Liver (tissue), 9 donors: Measurements from ENCODE around the gene HS3ST2. TPM values are rescaled to one million over a fixed set of nuclear protein-coding genes. Genes with fewer than 3 reads are reported as not detected.

Experiments
- DNase-seq: peaks from one replicate; pipeline ENCODE4 v3.0.0-alpha.2; 2017; ENCODE audit warnings: low spot score
- H3K27ac ChIP-seq, 2 donors: one replicate each; pipeline ENCODE4 v1.7.0; 2013; ENCODE audit warnings: inconsistent platforms in 2 of 2, low read length in 2 of 2, control low read depth in 1 of 2, low read depth in 1 of 2, mild to moderate bottlenecking in 1 of 2
- H3K27me3 ChIP-seq, 4 donors: one replicate each; pipeline versions ENCODE4 v1.6.1 to v1.7.0; 2013; ENCODE audit warnings: low read length in 3 of 4, inconsistent platforms in 1 of 4, mild to moderate bottlenecking in 1 of 4, moderate library complexity in 1 of 4; ENCODE audit not compliant: control insufficient read depth in 4 of 4, insufficient read depth in 4 of 4
- H3K36me3 ChIP-seq, 4 donors: one replicate each; pipeline versions ENCODE4 v1.6.1 to v1.7.0; 2013; ENCODE audit warnings: low read length in 3 of 4, mild to moderate bottlenecking in 3 of 4, low read depth in 1 of 4, moderate library complexity in 1 of 4; ENCODE audit not compliant: control insufficient read depth in 4 of 4, insufficient read depth in 3 of 4
- H3K4me1 ChIP-seq, 4 donors: one replicate each; pipeline versions ENCODE4 v1.6.1 to v1.7.0; 2013; ENCODE audit warnings: low read length in 3 of 4, mild to moderate bottlenecking in 3 of 4, moderate library complexity in 1 of 4; ENCODE audit not compliant: control insufficient read depth in 4 of 4, insufficient read depth in 4 of 4
- H3K4me3 ChIP-seq, 3 donors: one replicate each; pipeline versions ENCODE4 v1.6.1 to v1.7.0; 2013; ENCODE audit warnings: low read length in 3 of 3, control low read depth in 1 of 3, low read depth in 1 of 3, mild to moderate bottlenecking in 1 of 3
- H3K9ac ChIP-seq, 2 donors: one replicate each; pipeline ENCODE4 v1.7.0; 2013; ENCODE audit warnings: low read length in 2 of 2, mild to moderate bottlenecking in 2 of 2, moderate library complexity in 2 of 2, control low read depth in 1 of 2, low read depth in 1 of 2
- H3K9me3 ChIP-seq, 4 donors: one replicate each; pipeline versions ENCODE4 v1.6.1 to v1.7.0; 2013; ENCODE audit warnings: low read length in 3 of 4; ENCODE audit not compliant: control insufficient read depth in 4 of 4
- ATF3 ChIP-seq: IDR thresholded peaks from 2 replicates; pipeline ENCODE4 v1.6.1; 2016; ENCODE audit warnings: antibody characterized with exemption
- EGR1 ChIP-seq, 2 donors: IDR thresholded peaks; 2 replicates each; pipeline ENCODE4 v1.6.1; 2016 to 2018; ENCODE audit warnings: antibody characterized with exemption in 2 of 2, low read depth in 2 of 2
- FOXA1 ChIP-seq: IDR thresholded peaks from 2 replicates; pipeline ENCODE4 v1.6.1; 2016; ENCODE audit warnings: antibody characterized with exemption
- FOXA2 ChIP-seq: IDR thresholded peaks from 2 replicates; pipeline ENCODE4 v1.6.1; 2016; ENCODE audit warnings: antibody characterized with exemption
- GABPA ChIP-seq, 2 donors: IDR thresholded peaks in 1 of 2; conservative IDR thresholded peaks in 1 of 2; 2 replicates each; pipeline ENCODE4 v1.6.1; 2016; ENCODE audit warnings: antibody characterized with exemption in 2 of 2, mild to moderate bottlenecking in 1 of 2, moderate library complexity in 1 of 2
- HNF4A ChIP-seq, 2 donors: conservative IDR thresholded peaks; 2 replicates each; pipeline ENCODE4 v1.6.1; 2016; ENCODE audit warnings: antibody characterized with exemption in 2 of 2, mild to moderate bottlenecking in 2 of 2
- HNF4G ChIP-seq: IDR thresholded peaks from 2 replicates; pipeline ENCODE4 v1.6.1; 2016; ENCODE audit warnings: antibody characterized with exemption
- JUND ChIP-seq, 2 donors: IDR thresholded peaks; 2 replicates each; pipeline ENCODE4 v1.6.1; 2016; ENCODE audit warnings: antibody characterized with exemption in 2 of 2
- NR2F2 ChIP-seq: IDR thresholded peaks from 2 replicates; pipeline ENCODE4 v1.6.1; 2016; ENCODE audit warnings: antibody characterized with exemption
- RAD21 ChIP-seq, 2 donors: IDR thresholded peaks; 2 replicates each; pipeline ENCODE4 v1.6.1; 2016; ENCODE audit warnings: antibody characterized with exemption in 2 of 2, mild to moderate bottlenecking in 2 of 2
- REST ChIP-seq: IDR thresholded peaks from 2 replicates; pipeline ENCODE4 v1.6.1; 2016; ENCODE audit warnings: antibody characterized with exemption, mild to moderate bottlenecking
- TAF1 ChIP-seq: conservative IDR thresholded peaks from 2 replicates; pipeline ENCODE4 v1.6.1; 2016; ENCODE audit warnings: antibody characterized with exemption, mild to moderate bottlenecking
- YY1 ChIP-seq: IDR thresholded peaks from 2 replicates; pipeline ENCODE4 v1.6.1; 2016; ENCODE audit warnings: antibody characterized with exemption, mild to moderate bottlenecking
- WGBS: extraction: QIAGEN DNeasy Blood & Tissue Kit; methylation state at CpG from one replicate; pipeline ENCODE4 v1.1.7; 2013; 5-methylcytosine and 5-hydroxymethylcytosine counted together
- polyA plus RNA-seq, 2 donors: library from polyadenylated mRNA; stranded (reverse) in 1 of 2; unstranded in 1 of 2; fragments of 200-250 nt in 1 of 2; fragments of >200 nt in 1 of 2; fragmentation: Nextera tagmentation in 1 of 2; extraction: Ambion mirVana in 1 of 2; gene quantifications; one replicate each; pipeline versions ENCODE4 v1.2.1 to v1.2.3, GENCODE V29; 2013 to 2015
- total RNA-seq, 2 donors: library from RNA; depleted of rRNA; stranded (reverse); fragments of >200 nt; gene quantifications; one replicate each; pipeline ENCODE4 v1.2.3, GENCODE V29; 2014
- TF ChIP-seq, protein P1 (sequence below): IDR thresholded peaks from 2 replicates; pipeline ENCODE4 v1.6.1; 2016; ENCODE audit warnings: antibody characterized with exemption
- TF ChIP-seq, protein P2 (sequence below): IDR thresholded peaks from 2 replicates; pipeline ENCODE4 v1.6.1; 2016; ENCODE audit warnings: antibody characterized with exemption
- donor health status: healthy.
- donor health status: healthy.
- donor health status: healthy.
- donor health status: healthy.
- donor health status: healthy.

Gene HS3ST2
- total and polyA plus RNA-seq, 4 donors: 0.08 to 0.14 (median 0.09) TPM; not detected in 1

DNA sequence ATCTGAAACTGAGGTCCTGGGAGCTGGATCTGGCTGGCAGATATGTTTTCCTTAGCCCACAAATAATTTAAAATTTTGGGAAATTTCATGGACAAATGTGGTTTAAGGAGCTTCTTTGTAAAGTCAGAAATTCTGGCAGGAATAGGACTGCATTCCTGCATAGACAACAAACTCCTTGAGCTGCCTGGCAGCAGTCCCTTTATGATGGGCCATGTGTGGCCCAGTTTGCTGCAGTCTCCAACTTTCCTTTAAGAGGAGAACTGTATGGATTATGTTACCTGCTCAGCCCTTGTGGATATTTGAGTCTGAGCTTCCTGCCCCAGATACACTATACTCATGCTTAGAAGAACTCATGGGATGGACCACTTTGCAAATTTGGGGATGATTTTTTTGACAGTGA, 48.5 kb upstream of the HS3ST2 start:
- H3K9me3 ChIP-seq: no peaks in the 10 kb centered on the region

DNA sequence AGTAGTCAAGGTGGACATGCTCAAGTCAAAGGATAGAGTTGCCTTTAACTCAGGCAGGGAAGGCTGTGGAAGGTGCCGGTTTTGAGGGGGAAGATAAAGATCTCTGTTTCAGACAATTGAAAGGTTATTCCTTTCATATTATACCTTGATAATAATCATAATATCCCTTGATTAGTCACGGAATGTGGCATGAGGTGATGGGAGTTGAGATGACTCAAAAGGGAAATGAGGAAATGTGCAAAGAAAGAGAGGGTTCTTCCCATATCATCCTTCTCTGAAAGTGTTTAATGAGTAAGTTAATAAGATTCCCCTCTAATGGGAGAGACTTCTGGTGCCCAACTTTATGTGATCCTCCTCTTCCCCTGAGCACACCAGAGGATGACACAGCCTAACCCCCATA, 43.1 kb upstream of the HS3ST2 start:
- Histone ChIP-seq H3K9ac (no peak overlapping the region), H3K27me3 (peaks cover 0 to 9% (median 1%) of the 10 kb centered on the region in 4 donors), H3K36me3 (no peaks in the 10 kb centered on the region), H3K4me3 (no peak overlapping the region), H3K4me1 (no peaks in the 10 kb centered on the region), H3K9me3 (no peaks in the 10 kb centered on the region), H3K27ac (no peak overlapping the region)
- 43% methylated on average over 2 of the region's 2 CpGs for WGBS
- TF ChIP-seq TAF1 (no peak), FOXA2 (no peak), NR2F2 (no peak), HNF4A (conservative IDR thresholded peaks at IDR 0.05) (no peak), GABPA (IDR thresholded peaks at IDR 0.05 in 1 of 2, conservative IDR thresholded peaks at IDR 0.05 in 1 of 2) (no peak), REST (no peak), YY1 (no peak), EGR1 (IDR thresholded peaks at IDR 0.05; ENCODE audit: low read depth in 2 of 2) (no peak), RAD21 (IDR thresholded peaks at IDR 0.05) (no peak), FOXA1 (no peak), HNF4G (no peak)
- TF ChIP-seq, protein P1, sequence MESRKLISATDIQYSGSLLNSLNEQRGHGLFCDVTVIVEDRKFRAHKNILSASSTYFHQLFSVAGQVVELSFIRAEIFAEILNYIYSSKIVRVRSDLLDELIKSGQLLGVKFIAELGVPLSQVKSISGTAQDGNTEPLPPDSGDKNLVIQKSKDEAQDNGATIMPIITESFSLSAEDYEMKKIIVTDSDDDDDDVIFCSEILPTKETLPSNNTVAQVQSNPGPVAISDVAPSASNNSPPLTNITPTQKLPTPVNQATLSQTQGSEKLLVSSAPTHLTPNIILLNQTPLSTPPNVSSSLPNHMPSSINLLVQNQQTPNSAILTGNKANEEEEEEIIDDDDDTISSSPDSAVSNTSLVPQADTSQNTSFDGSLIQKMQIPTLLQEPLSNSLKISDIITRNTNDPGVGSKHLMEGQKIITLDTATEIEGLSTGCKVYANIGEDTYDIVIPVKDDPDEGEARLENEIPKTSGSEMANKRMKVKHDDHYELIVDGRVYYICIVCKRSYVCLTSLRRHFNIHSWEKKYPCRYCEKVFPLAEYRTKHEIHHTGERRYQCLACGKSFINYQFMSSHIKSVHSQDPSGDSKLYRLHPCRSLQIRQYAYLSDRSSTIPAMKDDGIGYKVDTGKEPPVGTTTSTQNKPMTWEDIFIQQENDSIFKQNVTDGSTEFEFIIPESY: no peak
- no peak for DNase-seq

More for the DNA sequence above, 48.5 kb upstream of the HS3ST2 start:
- no peak for TF ChIP-seq RAD21 (IDR thresholded peaks at IDR 0.05)
- TF ChIP-seq, protein P2, sequence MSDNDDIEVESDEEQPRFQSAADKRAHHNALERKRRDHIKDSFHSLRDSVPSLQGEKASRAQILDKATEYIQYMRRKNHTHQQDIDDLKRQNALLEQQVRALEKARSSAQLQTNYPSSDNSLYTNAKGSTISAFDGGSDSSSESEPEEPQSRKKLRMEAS: no peak
- no peak for TF ChIP-seq FOXA2
- Histone ChIP-seq H3K4me1 (no peaks in the 10 kb centered on the region), H3K27ac (no peak overlapping the region), H3K36me3 (no peaks in the 10 kb centered on the region), H3K27me3 (no peaks in the 10 kb centered on the region), H3K9ac (no peak overlapping the region), H3K4me3 (no peak overlapping the region)
- DNase-seq: no peak

DNA sequence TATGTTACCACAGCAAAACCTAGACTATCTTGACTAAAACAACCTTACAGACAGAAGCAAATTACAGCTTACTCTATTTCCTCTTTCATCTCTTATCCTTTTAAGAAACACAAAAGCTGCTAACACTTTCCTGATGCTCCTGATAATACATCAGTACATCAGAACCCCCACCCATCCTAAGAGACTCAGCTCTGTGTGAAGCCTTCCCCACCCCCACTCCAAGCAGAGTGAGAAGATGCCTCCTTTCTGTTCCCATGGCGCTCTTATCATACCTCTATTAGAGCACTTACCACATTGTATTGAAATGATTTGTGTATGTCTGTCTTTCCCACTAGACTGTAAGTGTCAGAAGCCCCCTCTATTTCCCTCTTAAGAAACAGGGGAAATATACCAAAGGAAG, 42.4 kb upstream of the HS3ST2 start:
- 52% methylated on average over 1 of the region's 1 CpG for WGBS
- no peaks in the 10 kb centered on the region for H3K9me3 ChIP-seq
- no peak overlapping the region for H3K4me3 ChIP-seq
- H3K4me1 ChIP-seq: no peaks in the 10 kb centered on the region
- DNase-seq: no peak
- no peak overlapping the region for H3K9ac ChIP-seq
- H3K36me3 ChIP-seq: no peaks in the 10 kb centered on the region
- H3K27me3 ChIP-seq: peaks cover 0 to 14% (median 1%) of the 10 kb centered on the region in 4 donors
- no peak overlapping the region for H3K27ac ChIP-seq
- TF ChIP-seq EGR1 (IDR thresholded peaks at IDR 0.05; ENCODE audit: low read depth in 2 of 2) (no peak), GABPA (IDR thresholded peaks at IDR 0.05 in 1 of 2, conservative IDR thresholded peaks at IDR 0.05 in 1 of 2) (no peak), REST (no peak), HNF4A (conservative IDR thresholded peaks at IDR 0.05) (no peak), NR2F2 (no peak), ATF3 (no peak), JUND (IDR thresholded peaks at IDR 0.05) (no peak), HNF4G (no peak), FOXA1 (no peak)
- TF ChIP-seq, protein P1: no peak
- TF ChIP-seq, protein P2: no peak
